ENCODE data around the gene TBL3.

The TBL3 gene

DNA sequence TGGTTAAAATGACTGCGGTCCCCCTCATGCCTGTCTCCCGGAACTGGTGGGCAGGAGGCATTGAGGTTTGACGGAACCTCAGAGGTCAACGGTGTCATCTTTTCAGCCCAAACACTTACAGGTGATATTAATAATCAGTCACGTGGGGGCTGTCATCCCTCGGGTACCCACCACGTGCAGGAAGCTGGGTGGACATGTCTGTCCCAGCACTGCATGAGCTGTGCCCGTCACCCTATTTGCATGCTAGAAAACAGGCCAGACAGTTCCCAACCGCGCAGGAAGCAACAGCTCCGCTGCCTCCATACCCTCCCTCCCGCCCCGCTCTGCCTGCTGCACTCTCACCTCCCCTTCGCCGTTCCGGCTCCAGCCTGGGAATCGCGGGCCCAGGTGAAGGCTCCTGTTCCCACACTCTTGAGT is 19.3 kb downstream of the TBL3 start:
- no peak for TF ChIP-seq ZBTB7A (IDR thresholded peaks at IDR 0.05; ENCODE audit: low read depth)
- no peak for TF ChIP-seq CEBPB (IDR thresholded peaks at IDR 0.05)
- no peak for TF ChIP-seq NFIC (IDR thresholded peaks at IDR 0.05)
- TF ChIP-seq TCF12 (IDR thresholded peaks at IDR 0.05; ENCODE audit: low read depth): no peak
- TF ChIP-seq, protein P1, sequence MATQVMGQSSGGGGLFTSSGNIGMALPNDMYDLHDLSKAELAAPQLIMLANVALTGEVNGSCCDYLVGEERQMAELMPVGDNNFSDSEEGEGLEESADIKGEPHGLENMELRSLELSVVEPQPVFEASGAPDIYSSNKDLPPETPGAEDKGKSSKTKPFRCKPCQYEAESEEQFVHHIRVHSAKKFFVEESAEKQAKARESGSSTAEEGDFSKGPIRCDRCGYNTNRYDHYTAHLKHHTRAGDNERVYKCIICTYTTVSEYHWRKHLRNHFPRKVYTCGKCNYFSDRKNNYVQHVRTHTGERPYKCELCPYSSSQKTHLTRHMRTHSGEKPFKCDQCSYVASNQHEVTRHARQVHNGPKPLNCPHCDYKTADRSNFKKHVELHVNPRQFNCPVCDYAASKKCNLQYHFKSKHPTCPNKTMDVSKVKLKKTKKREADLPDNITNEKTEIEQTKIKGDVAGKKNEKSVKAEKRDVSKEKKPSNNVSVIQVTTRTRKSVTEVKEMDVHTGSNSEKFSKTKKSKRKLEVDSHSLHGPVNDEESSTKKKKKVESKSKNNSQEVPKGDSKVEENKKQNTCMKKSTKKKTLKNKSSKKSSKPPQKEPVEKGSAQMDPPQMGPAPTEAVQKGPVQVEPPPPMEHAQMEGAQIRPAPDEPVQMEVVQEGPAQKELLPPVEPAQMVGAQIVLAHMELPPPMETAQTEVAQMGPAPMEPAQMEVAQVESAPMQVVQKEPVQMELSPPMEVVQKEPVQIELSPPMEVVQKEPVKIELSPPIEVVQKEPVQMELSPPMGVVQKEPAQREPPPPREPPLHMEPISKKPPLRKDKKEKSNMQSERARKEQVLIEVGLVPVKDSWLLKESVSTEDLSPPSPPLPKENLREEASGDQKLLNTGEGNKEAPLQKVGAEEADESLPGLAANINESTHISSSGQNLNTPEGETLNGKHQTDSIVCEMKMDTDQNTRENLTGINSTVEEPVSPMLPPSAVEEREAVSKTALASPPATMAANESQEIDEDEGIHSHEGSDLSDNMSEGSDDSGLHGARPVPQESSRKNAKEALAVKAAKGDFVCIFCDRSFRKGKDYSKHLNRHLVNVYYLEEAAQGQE (IDR thresholded peaks at IDR 0.05; ENCODE audit: low read depth): no peak
- TF ChIP-seq RAD21 (IDR thresholded peaks at IDR 0.05; ENCODE audit: low read depth): no peak
- TF ChIP-seq, protein P2, sequence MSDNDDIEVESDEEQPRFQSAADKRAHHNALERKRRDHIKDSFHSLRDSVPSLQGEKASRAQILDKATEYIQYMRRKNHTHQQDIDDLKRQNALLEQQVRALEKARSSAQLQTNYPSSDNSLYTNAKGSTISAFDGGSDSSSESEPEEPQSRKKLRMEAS (IDR thresholded peaks at IDR 0.05): no peak
- TF ChIP-seq, protein P3, sequence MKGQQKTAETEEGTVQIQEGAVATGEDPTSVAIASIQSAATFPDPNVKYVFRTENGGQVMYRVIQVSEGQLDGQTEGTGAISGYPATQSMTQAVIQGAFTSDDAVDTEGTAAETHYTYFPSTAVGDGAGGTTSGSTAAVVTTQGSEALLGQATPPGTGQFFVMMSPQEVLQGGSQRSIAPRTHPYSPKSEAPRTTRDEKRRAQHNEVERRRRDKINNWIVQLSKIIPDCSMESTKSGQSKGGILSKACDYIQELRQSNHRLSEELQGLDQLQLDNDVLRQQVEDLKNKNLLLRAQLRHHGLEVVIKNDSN (IDR thresholded peaks at IDR 0.05): no peak
- no peak for TF ChIP-seq EGR1 (IDR thresholded peaks at IDR 0.05)
- TF ChIP-seq TAF1 (IDR thresholded peaks at IDR 0.05; ENCODE audit: low read depth): no peak
- TF ChIP-seq EP300 (IDR thresholded peaks at IDR 0.05; ENCODE audit: borderline replicate concordance): no peak
- TF ChIP-seq YY1 (IDR thresholded peaks at IDR 0.05; ENCODE audit: low read depth): no peak
- TF ChIP-seq CREB1 (IDR thresholded peaks at IDR 0.05; ENCODE audit: low read depth): no peak
- no peak for TF ChIP-seq FOXM1 (IDR thresholded peaks at IDR 0.05; ENCODE audit: borderline replicate concordance, low read depth)
- TF ChIP-seq TEAD4 (IDR thresholded peaks at IDR 0.05): no peak

DNA sequence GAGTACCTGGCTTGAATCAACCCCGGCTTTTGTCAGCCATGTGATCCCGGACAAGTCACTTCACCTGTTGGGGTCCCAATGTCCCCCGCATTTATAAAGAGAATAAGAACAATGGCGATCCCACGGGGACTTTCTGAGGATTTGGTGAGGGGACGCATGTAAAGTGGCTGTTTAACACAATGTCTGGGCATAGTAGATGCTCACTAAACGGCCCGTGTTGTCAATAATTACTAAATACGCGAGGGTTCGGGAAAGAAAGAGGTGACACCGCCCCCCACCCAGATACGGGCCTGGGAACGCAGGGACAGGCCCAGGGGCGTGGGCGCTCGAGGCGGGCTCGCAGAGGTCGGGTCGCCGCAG is 19.7 kb downstream of the TBL3 start:
- TF ChIP-seq CEBPB (IDR thresholded peaks at IDR 0.05): no peak
- TF ChIP-seq RAD21 (IDR thresholded peaks at IDR 0.05; ENCODE audit: low read depth): no peak
- TF ChIP-seq CREB1 (IDR thresholded peaks at IDR 0.05; ENCODE audit: low read depth): no peak
- TF ChIP-seq ZBTB7A (IDR thresholded peaks at IDR 0.05; ENCODE audit: low read depth): no peak
- TF ChIP-seq TCF12 (IDR thresholded peaks at IDR 0.05; ENCODE audit: low read depth): no peak
- no peak for TF ChIP-seq EP300 (IDR thresholded peaks at IDR 0.05; ENCODE audit: borderline replicate concordance)
- no peak for TF ChIP-seq NFIC (IDR thresholded peaks at IDR 0.05)
- TF ChIP-seq, protein P2 (IDR thresholded peaks at IDR 0.05): no peak
- no peak for TF ChIP-seq YY1 (IDR thresholded peaks at IDR 0.05; ENCODE audit: low read depth)
- TF ChIP-seq FOXM1 (IDR thresholded peaks at IDR 0.05; ENCODE audit: borderline replicate concordance, low read depth): no peak
- TF ChIP-seq, protein P1 (IDR thresholded peaks at IDR 0.05; ENCODE audit: low read depth): no peak
- no peak for TF ChIP-seq TAF1 (IDR thresholded peaks at IDR 0.05; ENCODE audit: low read depth)
- no peak for TF ChIP-seq TEAD4 (IDR thresholded peaks at IDR 0.05)
- no peak for TF ChIP-seq EGR1 (IDR thresholded peaks at IDR 0.05)
- TF ChIP-seq, protein P3 (IDR thresholded peaks at IDR 0.05): no peak

DNA sequence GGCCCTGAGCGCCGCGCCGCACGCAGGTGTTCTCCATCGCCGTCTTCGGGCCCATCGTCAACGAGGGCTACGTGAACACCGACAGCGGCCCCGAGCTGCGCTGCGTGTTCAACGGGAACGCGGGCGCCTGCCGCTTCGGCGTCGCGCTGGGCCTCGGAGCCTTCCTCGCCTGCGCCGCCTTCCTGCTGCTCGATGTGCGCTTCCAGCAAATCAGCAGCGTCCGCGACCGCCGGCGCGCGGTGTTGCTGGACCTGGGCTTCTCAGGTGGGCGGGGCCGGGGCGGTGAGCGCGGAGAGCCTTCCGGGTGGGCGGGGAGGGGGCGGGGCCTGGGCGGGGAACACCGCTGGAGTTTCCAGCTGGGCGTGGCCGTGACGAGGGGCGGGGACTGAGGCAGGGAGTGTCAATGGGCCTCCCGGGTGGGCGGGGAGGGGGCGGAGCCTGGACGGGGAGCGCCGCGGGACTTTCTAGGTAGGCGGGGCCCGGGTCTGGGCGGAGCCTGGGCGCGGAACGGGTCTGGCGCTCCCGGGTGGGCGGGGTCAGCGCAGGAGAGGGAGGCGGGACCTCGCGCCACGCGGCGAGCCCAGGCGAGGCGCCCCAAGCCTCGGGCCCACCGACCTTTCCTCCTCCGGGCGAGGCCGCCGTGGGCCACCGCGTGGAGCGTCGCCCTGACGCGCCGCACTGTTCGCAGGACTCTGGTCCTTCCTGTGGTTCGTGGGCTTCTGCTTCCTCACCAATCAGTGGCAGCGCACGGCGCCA is 20.3 kb downstream of the TBL3 start:
- TF ChIP-seq TAF1 (IDR thresholded peaks at IDR 0.05; ENCODE audit: low read depth): no peak
- TF ChIP-seq, protein P2 (IDR thresholded peaks at IDR 0.05): peak; percentile 97

DNA sequence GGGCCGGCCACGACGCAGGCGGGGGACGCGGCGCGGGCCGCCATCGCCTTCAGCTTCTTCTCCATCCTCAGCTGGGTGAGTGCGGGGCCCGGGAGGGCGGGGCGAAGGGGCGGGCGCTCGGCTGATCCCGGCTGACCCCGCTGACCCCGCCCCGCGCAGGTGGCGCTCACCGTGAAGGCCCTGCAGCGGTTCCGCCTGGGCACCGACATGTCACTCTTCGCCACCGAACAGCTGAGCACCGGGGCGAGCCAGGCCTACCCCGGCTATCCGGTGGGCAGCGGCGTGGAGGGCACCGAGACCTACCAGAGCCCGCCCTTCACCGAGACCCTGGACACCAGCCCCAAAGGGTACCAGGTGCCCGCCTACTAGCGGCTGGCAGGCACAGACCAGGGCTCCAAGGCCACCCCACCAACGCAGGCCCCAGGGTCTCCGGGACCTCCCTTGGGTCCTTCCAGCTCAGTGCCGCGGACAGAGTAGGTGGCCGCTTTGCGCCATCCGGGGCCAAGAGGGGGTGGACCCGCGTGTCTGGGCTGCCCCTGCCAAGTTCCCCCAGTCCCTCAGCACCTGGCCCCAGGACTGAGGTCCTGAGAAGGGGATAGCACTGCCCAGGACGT is 21.0 kb downstream of the TBL3 start:
- no peak for TF ChIP-seq CREB1 (IDR thresholded peaks at IDR 0.05; ENCODE audit: low read depth)
- TF ChIP-seq, protein P3 (IDR thresholded peaks at IDR 0.05): no peak
- no peak for TF ChIP-seq TEAD4 (IDR thresholded peaks at IDR 0.05)
- no peak for TF ChIP-seq EP300 (IDR thresholded peaks at IDR 0.05; ENCODE audit: borderline replicate concordance)
- TF ChIP-seq CEBPB (IDR thresholded peaks at IDR 0.05): no peak
- TF ChIP-seq TAF1 (IDR thresholded peaks at IDR 0.05; ENCODE audit: low read depth): no peak
- no peak for TF ChIP-seq NFIC (IDR thresholded peaks at IDR 0.05)
- TF ChIP-seq EGR1 (IDR thresholded peaks at IDR 0.05): no peak
- TF ChIP-seq ZBTB7A (IDR thresholded peaks at IDR 0.05; ENCODE audit: low read depth): no peak
- no peak for TF ChIP-seq YY1 (IDR thresholded peaks at IDR 0.05; ENCODE audit: low read depth)
- TF ChIP-seq, protein P2 (IDR thresholded peaks at IDR 0.05): no peak
- TF ChIP-seq, protein P1 (IDR thresholded peaks at IDR 0.05; ENCODE audit: low read depth): no peak
- no peak for TF ChIP-seq TCF12 (IDR thresholded peaks at IDR 0.05; ENCODE audit: low read depth)
- TF ChIP-seq FOXM1 (IDR thresholded peaks at IDR 0.05; ENCODE audit: borderline replicate concordance, low read depth): no peak
